ENCODE data around the gene ALDH3B1. TPM values are rescaled to one million over a fixed set of nuclear protein-coding genes. Genes with fewer than 3 reads are reported as not detected.

The ALDH3B1 gene
- total and polyA plus RNA-seq, 9 of the 15 experiments (the other 6 are each of a cell fraction or from before 2014, with no cell fraction given), result 0.01 to 0.35 (median 0.07) TPM; not detected in 2

GRCh38 chr11:67996622-67997474 lies 13.3 kb upstream of the ALDH3B1 start (continued):
- TF ChIP-seq KDM5B (IDR thresholded peaks at IDR 0.05; ENCODE audit: insufficient replicate concordance, low read depth, low read length) (peak; percentile 34), ZEB2 (IDR thresholded peaks at IDR 0.05) (0 out of 2 replicates have a peak, but pooled peaks have one; percentile 10), HBP1 (CRISPR knock-in tag; IDR thresholded peaks at IDR 0.05) (peak; percentile 32; the same call in 1 of the 2 replicates), NR1H2 (CRISPR knock-in tag; IDR thresholded peaks at IDR 0.05) (0 out of 2 replicates have a peak, but pooled peaks have one; percentile 52), HDAC1 (IDR thresholded peaks at IDR 0.05) (peak in 1 of 2 experiments; percentile 83; a peak in 1 of 4 replicates), USF2 (CRISPR knock-in tag; IDR thresholded peaks at IDR 0.05) (peak; percentile 98), MXI1 (IDR thresholded peaks at IDR 0.05; ENCODE audit: low read depth, low read length) (peak; percentile 45; the same call in 1 of the 2 replicates), ATF7 (IDR thresholded peaks at IDR 0.05) (peak; percentile 61; the same call in 1 of the 2 replicates), ATF3 (IDR thresholded peaks at IDR 0.05) (no peak), ATF3 (CRISPR knock-in tag; conservative IDR thresholded peaks at IDR 0.05) (0 out of 2 replicates have a peak, but pooled peaks have one; percentile 69), ZNF511 (CRISPR knock-in tag; IDR thresholded peaks at IDR 0.05) (0 out of 2 replicates have a peak, but pooled peaks have one; percentile 72), HMGN3 (IDR thresholded peaks at IDR 0.05; ENCODE audit: borderline replicate concordance, extremely low read depth, insufficient read length, low read depth, low read length) (peak; percentile 43), ATF6 (CRISPR knock-in tag; IDR thresholded peaks at IDR 0.05) (0 out of 2 replicates have a peak, but pooled peaks have one; percentile 58), THAP12 (CRISPR knock-in tag; IDR thresholded peaks at IDR 0.05) (0 out of 2 replicates have a peak, but pooled peaks have one; percentile 29), ZFX (CRISPR knock-in tag; IDR thresholded peaks at IDR 0.05) (peak; percentile 83), MBD2 (IDR thresholded peaks at IDR 0.05; ENCODE audit: borderline replicate concordance, low read depth) (0 out of 2 replicates have a peak, but pooled peaks have one; percentile 39), ERF (CRISPR knock-in tag; IDR thresholded peaks at IDR 0.05) (peak; percentile 52; the same call in 1 of the 2 replicates)

Data from K562 (cell line).